ENCODE data around the gene CERS2.

- TF ChIP-seq CTCF (IDR thresholded peaks at IDR 0.05; ENCODE audit: insufficient read depth, low read depth, low read length) = no peak
- no peak for TF ChIP-seq EZH2 (IDR thresholded peaks at IDR 0.05; ENCODE audit: insufficient read depth, low read length)
Measured at GRCh38 chr1:150974580-150975478, at the start of gene CERS2.

All from astrocyte (in vitro differentiated cells and primary cell).